HEK293T (cell line): ENCODE results near the gene GAREM1.

Source experiments
- ARNT ChIP-seq: fragments of 450-650 bp; IDR thresholded peaks from 2 replicates; pipeline ENCODE4 v1.6.1; 2017; ENCODE audit warnings: mild to moderate bottlenecking
- BHLHE40 ChIP-seq: fragments of 450-650 bp; IDR thresholded peaks from 2 replicates; pipeline ENCODE4 v1.6.1; 2016; ENCODE audit warnings: mild to moderate bottlenecking, moderate library complexity, borderline replicate concordance
- FOXA1 ChIP-seq: fragments of 450-650 bp; IDR thresholded peaks from 2 replicates; pipeline ENCODE4 v1.6.1; 2016; ENCODE audit warnings: mild to moderate bottlenecking
- FOXK2 ChIP-seq: fragments of 450-650 bp; IDR thresholded peaks from 2 replicates; pipeline ENCODE4 v1.6.1; 2016; ENCODE audit warnings: mild to moderate bottlenecking
- FOXM1 ChIP-seq: fragments of 450-650 bp; IDR thresholded peaks from 2 replicates; pipeline ENCODE4 v1.6.1; 2017; ENCODE audit warnings: mild to moderate bottlenecking, borderline replicate concordance
- HDGF ChIP-seq: fragments of 450-650 bp; IDR thresholded peaks from 2 replicates; pipeline ENCODE4 v1.6.1; 2017; ENCODE audit warnings: antibody characterized with exemption, borderline replicate concordance
- SP1 ChIP-seq: fragments of 450-650 bp; IDR thresholded peaks from 2 replicates; pipeline ENCODE4 v1.6.1; 2017
- SUZ12 ChIP-seq: fragments of 450-650 bp; IDR thresholded peaks from 2 replicates; pipeline ENCODE4 v1.6.1; 2016; ENCODE audit warnings: mild to moderate bottlenecking
- ZNF384 ChIP-seq: fragments of 450-650 bp; IDR thresholded peaks from 2 replicates; pipeline ENCODE4 v1.6.1; 2016
- TF ChIP-seq, protein P1 (sequence below): fragments of 450-650 bp; IDR thresholded peaks from 2 replicates; pipeline ENCODE4 v1.6.1; 2016

DNA sequence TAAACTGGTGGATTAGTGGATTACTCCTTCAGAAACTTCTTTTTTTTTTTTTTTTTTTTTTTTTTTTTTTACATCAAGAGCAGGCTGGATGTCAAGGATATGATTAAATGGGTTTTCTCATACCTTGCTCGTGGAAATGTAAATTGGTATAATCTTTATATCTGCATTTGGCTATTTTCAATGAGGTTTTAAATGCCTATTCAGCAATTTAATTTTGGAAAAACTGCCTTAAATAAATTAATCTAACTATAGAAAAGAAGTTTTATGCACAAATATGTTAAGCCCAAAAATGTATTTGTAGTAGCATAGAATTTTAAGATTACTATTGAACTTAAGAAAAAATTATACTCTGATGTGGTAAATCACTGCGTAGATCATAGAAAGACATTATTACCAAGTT is 11.4 kb upstream of the GAREM1 start:
- TF ChIP-seq FOXM1 (no peak), FOXK2 (no peak), BHLHE40 (no peak), HDGF (no peak), SP1 (no peak), SUZ12 (no peak), FOXA1 (no peak), ARNT (no peak), ZNF384 (no peak)
- TF ChIP-seq, protein P1, sequence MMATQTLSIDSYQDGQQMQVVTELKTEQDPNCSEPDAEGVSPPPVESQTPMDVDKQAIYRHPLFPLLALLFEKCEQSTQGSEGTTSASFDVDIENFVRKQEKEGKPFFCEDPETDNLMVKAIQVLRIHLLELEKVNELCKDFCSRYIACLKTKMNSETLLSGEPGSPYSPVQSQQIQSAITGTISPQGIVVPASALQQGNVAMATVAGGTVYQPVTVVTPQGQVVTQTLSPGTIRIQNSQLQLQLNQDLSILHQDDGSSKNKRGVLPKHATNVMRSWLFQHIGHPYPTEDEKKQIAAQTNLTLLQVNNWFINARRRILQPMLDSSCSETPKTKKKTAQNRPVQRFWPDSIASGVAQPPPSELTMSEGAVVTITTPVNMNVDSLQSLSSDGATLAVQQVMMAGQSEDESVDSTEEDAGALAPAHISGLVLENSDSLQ: no peak
